HG02588 (cell line): ENCODE results near the gene SLC25A21.
"Not testable (repeated sequence)": the region's sequence is repeated elsewhere in the genome, so short reads cannot be mapped to it uniquely, and the experiment has no call there.

Experiments used
- ATAC-seq: cut with Tn5 transposase; IDR thresholded peaks from one replicate; pipeline ENCODE4 v1.9.1; 2021; ENCODE audit warnings: mild to moderate bottlenecking, moderate library complexity; ENCODE audit not compliant: unreplicated experiment

SLC25A21 gene

GRCh38 chr14:36844443-36845195 is 327.8 kb downstream of the SLC25A21 start:
- ATAC-seq = no peak

- no peak for ATAC-seq
Measured at GRCh38 chr14:36843410-36843809, 329.0 kb downstream of the SLC25A21 start.

- no peak for ATAC-seq
Measured at GRCh38 chr14:36835128-36835527, 337.3 kb downstream of the SLC25A21 start.

- no peak for ATAC-seq
Measured at GRCh38 chr14:36834293-36834692, 338.1 kb downstream of the SLC25A21 start.

GRCh38 chr14:36829547-36829946 is 342.9 kb downstream of the SLC25A21 start:
- ATAC-seq = no peak

GRCh38 chr14:36827861-36828260 is 344.5 kb downstream of the SLC25A21 start:
- no peak for ATAC-seq

GRCh38 chr14:36826614-36827013 is 345.8 kb downstream of the SLC25A21 start:
- no peak for ATAC-seq

- no peak for ATAC-seq
Measured at GRCh38 chr14:36824854-36825253, 347.6 kb downstream of the SLC25A21 start.

- ATAC-seq = no peak
Measured at GRCh38 chr14:36823651-36824050, 348.8 kb downstream of the SLC25A21 start.

- ATAC-seq = no peak
Measured at GRCh38 chr14:36822685-36823084, 349.7 kb downstream of the SLC25A21 start.

- ATAC-seq = no peak
Measured at GRCh38 chr14:36820901-36821300, 351.5 kb downstream of the SLC25A21 start.

GRCh38 chr14:36820111-36820709 is 352.2 kb downstream of the SLC25A21 start:
- ATAC-seq = no peak

- no peak for ATAC-seq
Measured at GRCh38 chr14:36818794-36819384, 353.5 kb downstream of the SLC25A21 start.

GRCh38 chr14:36818246-36818645 is 354.2 kb downstream of the SLC25A21 start:
- no peak for ATAC-seq

GRCh38 chr14:36817071-36817930 is 355.1 kb downstream of the SLC25A21 start:
- ATAC-seq = no peak

- no peak for ATAC-seq
Measured at GRCh38 chr14:36816481-36816880, 355.9 kb downstream of the SLC25A21 start.

GRCh38 chr14:36814783-36815182 is 357.6 kb downstream of the SLC25A21 start:
- ATAC-seq = not testable (repeated sequence)

GRCh38 chr14:36810209-36810608 is 362.2 kb downstream of the SLC25A21 start:
- ATAC-seq = no peak

- no peak for ATAC-seq
Measured at GRCh38 chr14:36807727-36808126, 364.7 kb downstream of the SLC25A21 start.

- no peak for ATAC-seq
Measured at GRCh38 chr14:36805131-36805559, 367.3 kb downstream of the SLC25A21 start.

GRCh38 chr14:36797634-36798033 is 374.8 kb downstream of the SLC25A21 start:
- no peak for ATAC-seq
